H54 (cell line): Measurements from ENCODE around the gene ZNF474.

Source experiments
- DNase-seq: peaks from one replicate; pipeline ENCODE4 v3.0.0; 2011; ENCODE audit warnings: low spot score, mixed read lengths; ENCODE audit not compliant: insufficient read length
- FAIRE-seq: peaks from 3 replicates; lab custom pipeline; 2011; peaks lifted over from hg19 to GRCh38; lab: Jason Lieb, UNC
- POLR2A ChIP-seq: IDR thresholded peaks from 2 replicates; pipeline ENCODE4 v1.6.1; 2011; ENCODE audit warnings: low read depth, mild to moderate bottlenecking, low read length

Gene ZNF474

GRCh38 chr5:122126756-122127321 is 2.5 kb upstream of the ZNF474 start:
- FAIRE-seq, result no peak
- no peak for TF ChIP-seq POLR2A

GRCh38 chr5:122130152-122130551 is 806 bp downstream of the ZNF474 start:
- TF ChIP-seq POLR2A, result no peak
- FAIRE-seq (no peak), DNase-seq (no peak)

More at GRCh38 chr5:122126756-122127321, 2.5 kb upstream of the ZNF474 start:
- DNase-seq, result no peak

- FAIRE-seq, result no peak
- DNase-seq, result no peak
- TF ChIP-seq POLR2A, result no peak
These were observed 8.4 kb downstream of the ZNF474 start for GRCh38 chr5:122137702-122138101.

- no peak for TF ChIP-seq POLR2A
- no peak for DNase-seq
- no peak for FAIRE-seq
These were observed 9.0 kb downstream of the ZNF474 start for GRCh38 chr5:122138356-122138755.

- DNase-seq, result no peak
- no peak for FAIRE-seq
These were observed 11.6 kb downstream of the ZNF474 start for GRCh38 chr5:122140900-122141299.

GRCh38 chr5:122141751-122142150 is 12.4 kb downstream of the ZNF474 start:
- TF ChIP-seq POLR2A, result no peak
- FAIRE-seq (no peak), DNase-seq (no peak)

More at GRCh38 chr5:122140900-122141299, 11.6 kb downstream of the ZNF474 start:
- no peak for TF ChIP-seq POLR2A

- no peak for TF ChIP-seq POLR2A
- DNase-seq (no peak), FAIRE-seq (peak; percentile 77)
These were observed 13.3 kb downstream of the ZNF474 start for GRCh38 chr5:122142480-122143164.

GRCh38 chr5:122144236-122144635 is 14.9 kb downstream of the ZNF474 start:
- DNase-seq, result no peak
- no peak for TF ChIP-seq POLR2A
- no peak for FAIRE-seq

GRCh38 chr5:122145906-122146305 is 16.6 kb downstream of the ZNF474 start:
- no peak for TF ChIP-seq POLR2A
- FAIRE-seq (no peak), DNase-seq (no peak)

- DNase-seq (no peak), FAIRE-seq (no peak)
- no peak for TF ChIP-seq POLR2A
These were observed 20.2 kb downstream of the ZNF474 start for GRCh38 chr5:122149321-122150090.

GRCh38 chr5:122150215-122150614 is 20.9 kb downstream of the ZNF474 start:
- no peak for DNase-seq
- no peak for TF ChIP-seq POLR2A
- no peak for FAIRE-seq

GRCh38 chr5:122151640-122152039 is 22.3 kb downstream of the ZNF474 start:
- FAIRE-seq (peak; percentile 11), DNase-seq (no peak)
- no peak for TF ChIP-seq POLR2A

- TF ChIP-seq POLR2A, result no peak
- no peak for DNase-seq
- FAIRE-seq, result no peak
These were observed 23.0 kb downstream of the ZNF474 start for GRCh38 chr5:122152266-122152900.

- DNase-seq, result no peak
- TF ChIP-seq POLR2A, result no peak
- FAIRE-seq, result no peak
These were observed 23.9 kb downstream of the ZNF474 start for GRCh38 chr5:122153230-122153629.
